Upper lobe of left lung (tissue), 4 donors: ENCODE data around the gene LYRM1.

Experiments used
- EP300 ChIP-seq, 4 donors: sonication (generic); formaldehyde crosslinking; IDR thresholded peaks; one replicate each; pipeline ENCODE4 v1.5.1; 2017; ENCODE audit warnings: antibody characterized with exemption in 4 of 4, control low read depth in 2 of 4
- POLR2A ChIP-seq, 4 donors: fragments of 450-650 bp; IDR thresholded peaks; one replicate each; pipeline ENCODE4 v1.5.1; 2016 to 2017; ENCODE audit warnings: antibody characterized with exemption in 4 of 4, mild to moderate bottlenecking in 2 of 4
- POLR2AphosphoS5 ChIP-seq, 2 donors: sonication (generic); formaldehyde crosslinking; IDR thresholded peaks; one replicate each; pipeline ENCODE4 v1.5.1; 2017; ENCODE audit warnings: antibody characterized with exemption in 2 of 2
- TF ChIP-seq, protein P1 (sequence below), 6 experiments: fragments of 450-650 bp in 4 of 6; fragments of 200-600 bp in 2 of 6; sonication (generic) in 2 of 6; IDR thresholded peaks; one replicate each; pipeline ENCODE4 v1.5.1; 2016 to 2019; ENCODE audit warnings: antibody characterized with exemption in 6 of 6

DNA sequence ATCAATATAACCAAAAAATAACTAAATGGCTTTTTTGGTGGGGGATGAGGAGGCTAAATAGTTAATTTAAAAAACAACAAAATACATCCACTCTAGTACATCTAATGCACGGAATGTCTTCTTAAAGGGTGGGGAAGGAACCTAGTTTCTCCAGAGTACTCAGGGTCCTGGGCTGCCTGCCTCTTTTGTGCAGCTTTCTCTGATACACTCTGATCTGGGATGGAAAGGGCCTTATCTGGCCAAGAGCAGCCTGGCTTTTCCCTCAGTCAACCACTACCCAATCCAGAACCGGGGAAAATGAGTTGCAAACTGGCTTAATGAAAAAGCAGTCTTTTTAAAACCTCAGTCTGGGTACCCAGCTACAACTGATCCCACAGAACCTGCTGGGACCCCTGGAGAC lies 43.3 kb upstream of the LYRM1 start:
- no peak for TF ChIP-seq POLR2A (IDR thresholded peaks at IDR 0.05)
- TF ChIP-seq, protein P1, sequence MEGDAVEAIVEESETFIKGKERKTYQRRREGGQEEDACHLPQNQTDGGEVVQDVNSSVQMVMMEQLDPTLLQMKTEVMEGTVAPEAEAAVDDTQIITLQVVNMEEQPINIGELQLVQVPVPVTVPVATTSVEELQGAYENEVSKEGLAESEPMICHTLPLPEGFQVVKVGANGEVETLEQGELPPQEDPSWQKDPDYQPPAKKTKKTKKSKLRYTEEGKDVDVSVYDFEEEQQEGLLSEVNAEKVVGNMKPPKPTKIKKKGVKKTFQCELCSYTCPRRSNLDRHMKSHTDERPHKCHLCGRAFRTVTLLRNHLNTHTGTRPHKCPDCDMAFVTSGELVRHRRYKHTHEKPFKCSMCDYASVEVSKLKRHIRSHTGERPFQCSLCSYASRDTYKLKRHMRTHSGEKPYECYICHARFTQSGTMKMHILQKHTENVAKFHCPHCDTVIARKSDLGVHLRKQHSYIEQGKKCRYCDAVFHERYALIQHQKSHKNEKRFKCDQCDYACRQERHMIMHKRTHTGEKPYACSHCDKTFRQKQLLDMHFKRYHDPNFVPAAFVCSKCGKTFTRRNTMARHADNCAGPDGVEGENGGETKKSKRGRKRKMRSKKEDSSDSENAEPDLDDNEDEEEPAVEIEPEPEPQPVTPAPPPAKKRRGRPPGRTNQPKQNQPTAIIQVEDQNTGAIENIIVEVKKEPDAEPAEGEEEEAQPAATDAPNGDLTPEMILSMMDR (IDR thresholded peaks at IDR 0.05), result no peak
- no peak for TF ChIP-seq POLR2AphosphoS5 (IDR thresholded peaks at IDR 0.05)
- TF ChIP-seq EP300 (IDR thresholded peaks at IDR 0.05), result no peak
